ENCODE results near the gene TRAPPC3. TPM values are rescaled to one million over a fixed set of nuclear protein-coding genes. Genes with fewer than 3 reads are reported as not detected.

Gene TRAPPC3
- total and polyA plus RNA-seq, 9 of the 15 experiments (the other 6 are each of a cell fraction or from before 2014, with no cell fraction given) = 20.6 to 141 (median 112) TPM

GRCh38 chr1:36089393-36090121, 59.7 kb downstream of the TRAPPC3 start:
- ChIA-PET CTCF (ENCODE audit: low intra/inter-chr PET ratio) (interaction anchor here (0.6 to 2.0 kb wide), 2 partner anchors 10 to 980 kb away, joined by 5 to 8 read pairs; no protein-coding TSS in a partner anchor), POLR2A (interaction anchor here (0.6 kb wide), 1 partner anchor 72 kb away, joined by 3 read pairs; no protein-coding TSS in a partner anchor)
- Histone ChIP-seq H3K9ac (ENCODE audit: insufficient read depth in 1 of 2, low read depth in 2 of 2, low read length in 2 of 2) (peak overlapping the region; percentile 70 to 96), H2AFZ (ENCODE audit: low read depth, low read length) (peak overlapping the region; percentile 99), H3K4me3 (peak overlapping the region; percentile 92), H3K27ac (ENCODE audit: extremely low read depth, low read depth, low read length) (peak overlapping the region; percentile 70), H3K9me1 (ENCODE audit: control insufficient read depth, insufficient read depth, low read length) (peaks cover 11% of the 10 kb centered on the region), H3K79me2 (ENCODE audit: control insufficient read depth, insufficient read depth, low read length) (peaks cover 21% of the 10 kb centered on the region), H3K4me1 (replicated peaks in 1 of 2; ENCODE audit: control insufficient read depth in 2 of 2, insufficient read depth in 2 of 2, low read length in 2 of 2) (peaks cover 18 to 35% of the 10 kb centered on the region in 2 experiments; a peak in 4 of 5 replicates), H3K36me3 (ENCODE audit: control insufficient read depth, insufficient read depth, low read length) (peaks cover 46% of the 10 kb centered on the region; the same call in 2 of the 3 replicates), H3K27me3 (ENCODE audit: control insufficient read depth in 2 of 2, insufficient read depth in 2 of 2, low read length in 2 of 2) (no peaks in the 10 kb centered on the region), H3K9me3 (replicated peaks; ENCODE audit: control insufficient read depth, insufficient read depth, low read depth, low read length) (no peaks in the 10 kb centered on the region), H3K4me2 (ENCODE audit: insufficient read depth, low read length) (peak overlapping the region; percentile 97), H4K20me1 (replicated peaks; ENCODE audit: control insufficient read depth, insufficient read depth, low read length) (no peaks in the 10 kb centered on the region)
- peak; percentile 70 for FAIRE-seq
- WGBS (ENCODE audit: insufficient coverage, low coverage, missing lambda C conversion rate) = 4% methylated on average over 30 of the region's 32 CpGs
- TSS peak; percentile 79 for BruUV-seq (replicated peaks)
- ATAC-seq = peak; percentile 2; the same call in 2 of the 3 replicates
- intact Hi-C loops (cut with micrococcal nuclease) = loop anchor here (5.0 kb wide), 2 partner anchors 157 to 232 kb away; partner anchors contain the start of gene AGO3
- in situ Hi-C loops (cut with MboI) = loop anchor here (5.0 kb wide), 1 partner anchor 98 kb away; no protein-coding TSS in a partner anchor
- peak in 3 of 4 experiments; percentile 20 to 46 (median 21) for DNase-seq (ENCODE audit: extremely low read depth in 1 of 4, low spot score in 3 of 4)
- TF ChIP-seq ATF3 (IDR thresholded peaks at IDR 0.05) (no peak), ATF3 (CRISPR knock-in tag; conservative IDR thresholded peaks at IDR 0.05) (no peak), PRPF4 (IDR thresholded peaks at IDR 0.05; ENCODE audit: insufficient read depth, low read depth, low read length, poor library complexity, severe bottlenecking) (no peak), NR2C1 (IDR thresholded peaks at IDR 0.05) (no peak), NR2C1 (tag; IDR thresholded peaks at IDR 0.05) (no peak), E2F4 (CRISPR knock-in tag; IDR thresholded peaks at IDR 0.05; ENCODE audit: low read depth) (0 out of 2 replicates have a peak, but pooled peaks have one; percentile 31), SP2 (IDR thresholded peaks at IDR 0.05; ENCODE audit: extremely low read depth, low read depth, low read length, poor library complexity, severe bottlenecking) (peak; percentile 5), TEAD4 (IDR thresholded peaks at IDR 0.05; ENCODE audit: low read length) (peak; percentile 21; the same call in 1 of the 2 replicates), TEAD4 (CRISPR knock-in tag; IDR thresholded peaks at IDR 0.05; ENCODE audit: borderline replicate concordance) (no peak), ARID4B (CRISPR knock-in tag; IDR thresholded peaks at IDR 0.05) (no peak), MNT (conservative IDR thresholded peaks at IDR 0.05) (no peak), TARDBP (IDR thresholded peaks at IDR 0.05) (no peak)

Measured in K562 (cell line).